Gastroesophageal sphincter (tissue), 3 donors: ENCODE data around the gene UBR3.

Source experiments
- CTCF ChIP-seq, 4 experiments: fragments of 200-600 bp in 2 of 4; fragments of 450-650 bp in 2 of 4; sonication (generic) in 1 of 4; IDR thresholded peaks; one replicate each; pipeline ENCODE4 v1.5.1; 2017 to 2019; ENCODE audit warnings: antibody characterized with exemption in 4 of 4, mild to moderate bottlenecking in 2 of 4, moderate library complexity in 2 of 4
- EP300 ChIP-seq: sonication (generic); formaldehyde crosslinking; IDR thresholded peaks from one replicate; pipeline ENCODE4 v1.6.1; 2017; ENCODE audit warnings: antibody characterized with exemption, mild to moderate bottlenecking
- POLR2A ChIP-seq, 2 donors: fragments of 450-650 bp; IDR thresholded peaks; one replicate each; pipeline ENCODE4 v1.6.1; 2017; ENCODE audit warnings: antibody characterized with exemption in 2 of 2, mild to moderate bottlenecking in 2 of 2, moderate library complexity in 1 of 2
- POLR2AphosphoS5 ChIP-seq: sonication (generic); formaldehyde crosslinking; IDR thresholded peaks from one replicate; pipeline ENCODE4 v1.6.1; 2017; ENCODE audit warnings: antibody characterized with exemption

- TF ChIP-seq CTCF (IDR thresholded peaks at IDR 0.05) (no peak), POLR2A (IDR thresholded peaks at IDR 0.05) (no peak), EP300 (no peak), POLR2AphosphoS5 (no peak)
Measured at GRCh38 chr2:169982929-169983328, 155.7 kb downstream of the UBR3 start.
